ENCODE measurements around the gene CACNA1B. TPM values are rescaled to one million over a fixed set of nuclear protein-coding genes. Genes with fewer than 3 reads are reported as not detected.
A peak's percentile ranks its signal among the peaks of the same experiment; 100 is the strongest.
"Not testable (repeated sequence)": the region's sequence is repeated elsewhere in the genome, so short reads cannot be mapped to it uniquely, and the experiment has no call there.

CACNA1B gene
- polyA plus RNA-seq, 1 donor: 1.3 TPM

DNA sequence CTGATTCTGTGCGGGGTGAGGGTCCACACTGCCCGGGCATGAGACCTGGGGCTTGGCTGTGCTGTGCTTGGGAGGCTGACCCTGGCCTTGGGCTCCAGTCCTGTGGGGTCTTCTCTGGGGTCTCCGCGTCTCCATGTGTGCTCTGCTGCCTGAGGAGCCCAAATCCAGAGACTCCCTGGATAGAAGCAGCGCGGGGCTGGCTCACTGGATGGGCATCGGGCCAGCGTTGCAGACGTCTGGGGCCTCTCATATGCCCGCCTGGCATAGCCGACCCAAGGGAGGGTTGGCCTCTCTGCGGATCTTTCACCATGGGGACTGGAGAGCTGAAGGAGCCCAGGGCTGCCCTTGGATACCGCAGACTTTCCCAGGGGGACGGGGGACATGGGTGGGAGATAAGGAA lies 12.4 kb downstream of the CACNA1B start:
- not testable (repeated sequence) for DNase-seq

DNA sequence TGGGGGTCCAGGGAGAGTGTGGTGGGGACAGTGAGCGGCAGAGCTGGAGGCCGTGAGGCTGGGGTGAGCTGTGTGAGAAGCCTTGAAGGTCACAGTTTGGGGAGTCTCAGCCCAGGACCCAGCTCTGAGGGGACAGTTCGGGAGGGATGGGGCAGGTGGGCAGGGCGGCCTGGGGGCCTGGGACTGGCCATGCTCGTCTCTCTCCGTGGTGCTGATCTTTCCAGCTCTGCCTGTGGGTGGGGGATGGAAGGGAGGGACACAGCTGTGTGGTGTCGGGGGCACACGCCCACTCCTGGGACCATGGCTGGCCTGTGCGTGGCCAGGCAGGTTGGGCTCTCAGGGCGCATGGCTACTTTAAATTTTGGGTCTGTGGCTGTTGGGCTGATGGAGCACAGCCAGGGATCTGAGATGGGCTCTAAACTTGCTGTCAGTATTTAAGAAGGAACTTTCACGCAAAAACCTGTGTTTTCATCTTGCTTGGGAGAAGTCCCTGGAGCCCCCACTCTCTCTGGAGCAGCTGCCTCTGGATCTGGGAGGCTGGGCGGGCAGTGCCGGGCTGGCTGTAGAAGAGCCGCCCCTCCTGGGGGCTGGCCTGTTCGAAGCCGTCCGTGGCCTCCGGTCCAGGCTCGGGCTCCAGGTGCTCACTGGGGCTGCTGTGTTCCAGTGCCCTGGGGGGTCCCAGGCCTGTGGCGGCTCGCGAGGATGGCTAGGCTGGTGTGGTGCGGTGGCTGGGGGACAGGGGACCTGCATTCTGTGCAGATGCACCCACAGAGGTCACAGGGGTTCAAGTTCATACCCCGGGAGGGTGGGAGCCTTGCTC lies 13.4 kb downstream of the CACNA1B start:
- DNase-seq: not testable (repeated sequence)

DNA sequence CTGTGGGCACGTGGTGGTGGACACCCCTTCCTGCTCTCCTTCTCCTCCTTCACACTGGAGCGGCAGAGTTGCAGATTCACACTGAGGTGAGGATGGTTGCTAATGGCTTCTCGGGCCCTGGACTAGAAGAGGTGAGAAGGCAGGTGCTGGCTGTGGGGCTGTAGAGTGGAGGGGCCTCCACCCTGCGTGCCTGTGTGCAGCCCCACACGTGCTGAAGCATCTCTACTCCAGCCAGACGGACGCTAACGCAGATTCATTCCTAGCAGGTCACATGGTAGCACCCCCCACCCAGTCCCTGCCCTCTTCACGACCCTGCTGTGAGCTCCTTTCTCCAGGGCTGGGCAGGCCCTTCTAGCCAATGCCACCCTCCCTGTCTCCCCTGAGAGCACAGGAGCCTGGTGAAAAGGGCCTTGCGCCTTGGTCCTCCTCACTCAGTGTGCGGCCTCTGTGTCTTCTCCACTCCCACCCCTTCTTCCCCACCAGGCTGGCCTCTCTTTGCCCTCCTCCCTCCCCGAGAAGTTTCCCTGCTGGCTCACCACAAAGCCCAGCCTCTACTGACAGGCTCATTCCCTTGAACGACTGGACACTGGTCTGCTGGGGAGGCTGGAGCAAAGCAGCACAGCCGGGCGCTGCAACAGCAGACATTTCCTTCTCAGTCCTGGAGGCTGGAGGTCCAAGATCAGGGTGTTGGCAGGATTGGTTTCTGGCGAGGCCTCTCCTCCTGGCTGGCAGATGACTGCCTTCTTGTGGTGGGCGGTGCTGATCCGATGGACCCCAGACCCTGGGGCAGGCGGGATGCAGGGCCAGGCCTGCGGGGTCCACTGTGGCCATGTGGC lies 14.2 kb downstream of the CACNA1B start:
- DNase-seq: no peak

- no peak for DNase-seq
These were observed 15.0 kb downstream of the CACNA1B start for GRCh38 chr9:137892424-137893191.

DNA sequence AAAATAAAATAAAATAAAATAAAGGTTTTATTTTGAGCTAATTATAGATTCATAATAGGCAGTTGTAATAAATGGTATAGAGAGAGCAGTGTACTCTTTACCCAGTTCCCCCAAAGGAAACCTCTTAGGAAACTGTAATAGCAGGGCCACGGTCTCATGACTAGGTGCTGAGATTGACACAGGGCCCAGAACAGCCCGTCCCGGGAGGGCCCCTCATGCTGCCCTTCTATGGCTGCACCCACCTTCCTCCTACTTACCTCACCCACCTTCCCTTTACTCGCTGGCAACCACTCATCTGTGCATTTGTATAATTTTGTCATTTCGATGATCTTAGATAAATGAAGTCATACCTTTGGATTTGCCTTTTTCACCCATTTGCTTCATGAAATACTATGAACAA lies 16.1 kb downstream of the CACNA1B start:
- no peak for DNase-seq

GRCh38 chr9:137899551-137900360 lies 22.2 kb downstream of the CACNA1B start:
- no peak for DNase-seq

- DNase-seq: no peak
These were observed 23.2 kb downstream of the CACNA1B start for GRCh38 chr9:137900584-137901310.

DNA sequence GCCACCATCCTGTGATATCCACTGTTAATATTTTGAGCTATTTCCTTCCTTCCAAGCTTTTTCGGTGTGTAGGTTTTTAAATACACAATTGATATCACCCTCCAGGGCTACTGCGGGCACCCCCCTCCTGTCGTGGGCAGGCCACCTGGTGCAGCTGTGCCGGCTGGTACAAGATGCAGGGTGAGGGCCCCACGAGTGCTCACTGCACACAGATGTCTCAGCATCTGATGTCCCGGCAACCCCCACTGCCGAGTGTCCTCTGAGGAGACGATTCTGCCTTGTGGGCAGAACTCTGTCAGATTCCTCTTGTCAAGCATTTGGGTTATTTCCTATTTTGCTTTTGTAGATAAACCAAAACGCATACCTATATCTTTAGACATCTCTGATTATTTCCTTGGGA lies 25.1 kb downstream of the CACNA1B start:
- no peak for DNase-seq

DNA sequence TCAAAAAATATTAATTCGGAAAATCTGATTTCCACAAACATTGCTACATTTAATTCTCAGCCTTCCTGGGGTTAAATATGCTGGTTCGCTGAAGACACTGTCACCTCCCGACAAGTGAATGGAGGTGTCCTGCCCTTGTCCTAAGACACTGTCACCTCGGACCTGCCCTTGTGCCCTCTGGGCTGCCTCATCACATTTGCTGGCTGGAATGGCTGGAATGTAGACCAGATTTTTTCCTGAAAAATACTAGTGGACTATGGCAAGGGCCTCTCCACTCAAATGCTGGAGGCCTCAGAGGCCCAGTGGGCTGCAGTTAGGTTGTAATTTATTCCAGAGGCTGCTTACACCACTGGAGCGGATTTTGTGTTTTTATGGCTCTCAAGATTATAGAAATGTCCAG lies 28.2 kb downstream of the CACNA1B start:
- DNase-seq: no peak

DNA sequence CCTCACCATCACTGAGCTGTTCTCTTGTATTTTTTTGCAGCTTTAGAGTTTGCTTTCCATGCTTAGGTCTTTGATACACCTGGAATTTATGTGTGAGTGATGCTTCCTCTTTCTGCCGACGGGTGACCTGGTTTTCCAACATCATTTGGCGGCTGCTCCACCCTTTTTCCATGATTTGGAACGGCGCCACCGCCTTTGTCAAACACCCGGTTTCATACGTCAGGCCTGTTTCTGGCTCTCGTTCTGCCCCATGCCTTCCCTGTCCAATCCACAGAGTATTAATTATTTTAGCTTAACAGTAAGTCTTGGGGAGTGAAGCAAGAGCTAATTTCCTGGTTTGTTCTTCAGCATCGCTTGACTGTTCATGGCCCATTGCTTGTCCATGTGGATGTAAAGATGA lies 30.2 kb downstream of the CACNA1B start:
- DNase-seq: no peak

DNA sequence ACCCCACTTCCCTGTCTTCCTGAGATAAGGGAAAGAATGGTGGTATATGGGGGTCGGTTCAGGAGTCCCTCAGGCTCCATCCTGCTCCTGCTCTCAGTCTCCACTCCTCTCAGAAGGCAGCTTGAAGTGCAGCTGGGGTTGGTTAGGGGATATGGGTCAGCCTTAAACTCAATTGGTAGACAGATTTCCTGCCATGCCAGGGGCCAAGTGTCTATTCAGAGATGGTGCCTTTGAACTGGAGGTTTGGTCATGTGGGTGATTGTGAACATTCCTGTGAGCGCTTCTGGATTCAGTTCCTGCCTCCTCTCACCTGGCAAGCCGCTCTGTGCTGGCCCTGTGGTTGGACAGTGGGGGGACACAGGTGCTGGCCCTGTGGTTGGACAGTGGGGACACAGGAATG lies 35.1 kb downstream of the CACNA1B start:
- DNase-seq: no peak

GRCh38 chr9:137913132-137913531 lies 35.5 kb downstream of the CACNA1B start:
- no peak for DNase-seq

DNA sequence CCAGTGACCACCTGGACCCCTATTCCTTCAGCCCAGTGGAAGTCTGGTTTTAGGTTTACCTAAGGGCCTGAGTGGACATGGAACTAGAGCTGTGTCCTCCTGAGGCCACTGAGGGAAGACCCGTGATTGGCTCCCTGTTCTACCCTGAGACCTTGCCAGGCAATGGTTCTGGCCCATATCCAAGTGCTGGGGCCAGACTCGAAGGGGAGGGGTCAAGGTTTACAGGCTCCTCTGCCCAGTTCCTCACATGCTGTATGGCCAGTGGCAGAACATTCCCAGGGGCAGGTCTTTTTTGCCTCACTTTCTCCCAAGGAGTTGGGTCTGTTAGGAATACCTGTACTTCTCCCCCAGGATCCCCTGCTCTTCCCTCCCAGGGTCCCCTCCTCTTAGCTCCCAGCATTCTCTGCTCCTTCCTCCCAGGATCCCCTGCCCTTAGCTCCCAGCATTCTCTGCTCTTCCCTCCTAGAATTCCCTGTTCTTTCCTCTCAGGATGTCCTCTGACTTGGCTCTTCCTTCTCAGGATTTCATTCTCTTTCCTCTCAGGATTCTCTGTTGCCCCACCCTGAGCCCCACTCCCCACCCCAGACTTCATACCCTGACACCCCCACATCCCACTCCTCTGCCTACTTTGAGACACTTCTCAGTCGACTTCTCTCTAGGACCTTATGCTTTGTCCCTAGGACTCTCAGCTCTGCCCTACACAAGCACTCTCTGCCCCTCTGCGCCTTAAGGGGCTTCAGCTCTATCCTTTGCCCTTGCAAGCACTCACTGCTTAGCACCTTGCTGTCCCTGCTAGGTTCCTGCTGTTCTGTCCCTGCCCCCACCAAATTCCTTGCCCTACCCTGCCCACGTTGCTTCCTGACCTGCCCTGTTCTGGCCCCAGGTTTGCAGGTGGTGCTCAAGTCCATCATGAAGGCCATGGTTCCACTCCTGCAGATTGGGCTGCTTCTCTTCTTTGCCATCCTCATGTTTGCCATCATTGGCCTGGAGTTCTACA lies 36.5 kb downstream of the CACNA1B start:
- no peak for DNase-seq

- DNase-seq: no peak
These were observed 39.0 kb downstream of the CACNA1B start for GRCh38 chr9:137916540-137916939.

DNA sequence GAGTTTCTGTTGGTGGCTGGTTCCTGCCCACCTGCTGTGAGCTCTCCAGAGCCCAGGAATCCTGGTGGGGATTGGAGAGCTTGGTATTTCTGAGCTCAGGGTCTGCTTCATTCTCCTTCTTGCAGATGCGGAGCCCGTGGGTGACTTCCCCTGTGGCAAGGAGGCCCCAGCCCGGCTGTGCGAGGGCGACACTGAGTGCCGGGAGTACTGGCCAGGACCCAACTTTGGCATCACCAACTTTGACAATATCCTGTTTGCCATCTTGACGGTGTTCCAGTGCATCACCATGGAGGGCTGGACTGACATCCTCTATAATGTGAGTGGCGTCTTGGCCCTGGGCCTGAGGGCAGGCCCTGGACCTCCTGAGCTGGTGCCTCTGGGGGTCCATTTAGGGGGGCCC lies 39.5 kb downstream of the CACNA1B start:
- DNase-seq: no peak

DNA sequence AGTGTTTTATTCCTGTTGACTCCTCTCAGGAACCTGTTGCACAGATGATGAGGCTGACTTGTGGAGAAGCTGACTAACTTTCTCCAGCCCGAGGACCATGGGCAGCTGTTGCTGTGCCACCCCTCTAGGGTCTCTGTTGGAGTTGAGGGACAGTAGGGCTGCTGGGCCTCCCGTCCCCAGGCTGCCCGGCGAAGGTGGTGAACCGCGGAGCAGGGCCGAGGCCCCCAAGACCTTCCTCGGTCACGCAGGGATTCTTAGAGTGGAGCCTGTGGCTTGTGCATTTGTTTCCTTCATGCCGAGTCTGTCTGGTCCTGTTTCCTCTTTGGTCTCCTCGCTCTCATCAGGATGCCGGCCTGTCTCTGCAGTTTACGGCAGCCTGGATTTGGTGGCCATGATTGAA lies 40.2 kb downstream of the CACNA1B start:
- DNase-seq: no peak

DNA sequence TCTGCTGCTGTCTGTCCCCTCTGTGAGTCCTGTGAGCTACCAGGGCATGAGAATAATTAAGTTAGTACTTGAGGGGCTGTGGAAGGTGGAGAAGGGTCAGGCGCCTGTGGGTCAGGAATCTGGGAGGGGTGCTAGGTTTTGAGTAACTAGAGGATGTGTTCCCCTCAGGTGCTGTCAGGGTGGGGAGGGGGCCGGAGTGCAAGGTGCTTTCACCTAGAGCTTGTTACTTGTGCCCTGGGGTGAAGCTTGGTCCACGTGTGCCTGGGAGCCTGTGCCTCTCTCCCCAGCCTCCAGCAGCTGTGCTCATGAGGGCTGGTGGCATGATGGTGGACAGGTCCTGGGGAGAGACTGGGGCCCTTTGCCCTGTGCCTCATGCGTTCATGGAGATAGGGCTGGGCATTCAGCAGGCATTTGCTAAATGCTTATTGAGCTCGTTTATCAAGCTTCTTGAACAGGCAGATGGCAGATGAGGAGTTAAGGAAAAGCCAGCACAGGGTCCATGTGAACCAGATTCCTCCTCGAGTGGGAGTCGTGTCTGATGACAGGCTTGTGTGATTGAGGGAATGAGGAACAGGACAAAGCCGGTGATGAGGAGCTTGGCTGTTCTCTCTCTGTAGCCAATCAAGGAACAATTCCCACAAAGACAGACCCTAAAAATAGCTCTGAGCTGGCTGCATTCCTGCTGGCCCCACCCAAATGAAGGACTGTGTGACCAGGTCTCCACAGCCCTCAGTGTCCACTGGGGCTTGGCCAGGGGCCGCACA lies 40.9 kb downstream of the CACNA1B start:
- peak; percentile 15 for DNase-seq

DNA sequence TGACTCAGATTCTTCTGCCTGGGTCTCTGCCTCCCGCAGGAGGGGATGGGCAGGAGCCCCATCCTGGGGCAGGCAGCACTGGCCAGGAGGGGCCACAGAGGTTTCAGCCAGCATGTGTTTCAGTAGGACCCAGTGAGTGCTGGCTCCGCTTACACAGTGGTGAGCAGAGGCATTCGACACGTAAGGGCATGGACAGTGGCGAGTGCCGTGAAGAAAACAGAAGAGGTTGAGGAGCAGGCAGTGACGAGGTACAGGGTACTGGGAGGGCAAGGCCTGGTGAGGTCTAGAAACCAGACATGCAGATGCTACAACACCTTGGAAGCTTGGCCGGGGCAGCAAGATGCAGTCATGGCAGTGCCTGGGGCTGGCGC lies 41.5 kb downstream of the CACNA1B start:
- peak; percentile 9 for DNase-seq

- DNase-seq: no peak
These were observed 42.1 kb downstream of the CACNA1B start for GRCh38 chr9:137919649-137920141.
